SK-N-SH (cell line): ENCODE results near the gene CTNNA3.

Source experiments
- CTCF ChIP-seq: fragments of 200-600 bp; sonication (generic); IDR thresholded peaks from 2 replicates; pipeline ENCODE4 v1.6.1; 2017; ENCODE audit warnings: antibody characterized with exemption, mild to moderate bottlenecking, moderate library complexity
- GATA2 ChIP-seq: sonication (generic); formaldehyde crosslinking; IDR thresholded peaks from 2 replicates; pipeline ENCODE4 v1.5.0; 2020; ENCODE audit warnings: mild to moderate bottlenecking, missing genetic modification reagents
- JUND ChIP-seq: IDR thresholded peaks from 2 replicates; pipeline ENCODE4 v1.4.0; 2012
- POLR2AphosphoS5 ChIP-seq: IDR thresholded peaks from 2 replicates; pipeline ENCODE4 v1.6.1; 2012; ENCODE audit warnings: low read depth, low read length
- RFX5 ChIP-seq: IDR thresholded peaks from 2 replicates; pipeline ENCODE4 v1.6.1; 2012; ENCODE audit warnings: mild to moderate bottlenecking, improper control_type of control experiment, low read length
- TEAD4 ChIP-seq: IDR thresholded peaks from 2 replicates; pipeline ENCODE4 v1.4.0; 2012; ENCODE audit warnings: mild to moderate bottlenecking, borderline replicate concordance; ENCODE audit not compliant: insufficient read depth

- TF ChIP-seq TEAD4 (no peak), GATA2 (no peak), POLR2AphosphoS5 (no peak), JUND (no peak), RFX5 (no peak), CTCF (no peak)
Measured at GRCh38 chr10:66538371-66538770, 1157.6 kb downstream of the CTNNA3 start.
